Measurements from ENCODE around the gene PARD3.

PARD3 gene

DNA sequence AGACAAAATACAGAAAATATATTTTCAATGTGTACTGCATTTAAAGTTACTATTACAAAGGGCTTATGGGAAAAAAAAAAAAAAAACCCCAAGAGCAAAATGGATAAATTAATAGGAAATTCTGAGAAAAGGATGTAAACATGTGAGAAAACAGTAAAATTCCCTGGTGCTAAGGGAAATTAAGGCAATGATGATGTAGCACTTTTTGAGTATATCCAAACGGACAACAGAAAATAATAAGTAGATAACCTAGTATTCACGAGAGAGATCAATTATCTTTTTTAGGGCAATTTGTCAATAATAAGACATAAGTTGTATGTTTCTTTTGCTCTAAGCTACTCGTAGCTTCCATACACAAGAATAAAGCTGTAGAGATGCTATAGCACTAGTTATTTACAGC is 80.2 kb downstream of the PARD3 start:
- ChIA-PET POLR2A (no interaction called here), CTCF (interaction anchor here (1.5 kb wide), 1 partner anchor 10 kb away, joined by 4 read pairs; no protein-coding TSS in a partner anchor)
- TF ChIP-seq, protein P1, sequence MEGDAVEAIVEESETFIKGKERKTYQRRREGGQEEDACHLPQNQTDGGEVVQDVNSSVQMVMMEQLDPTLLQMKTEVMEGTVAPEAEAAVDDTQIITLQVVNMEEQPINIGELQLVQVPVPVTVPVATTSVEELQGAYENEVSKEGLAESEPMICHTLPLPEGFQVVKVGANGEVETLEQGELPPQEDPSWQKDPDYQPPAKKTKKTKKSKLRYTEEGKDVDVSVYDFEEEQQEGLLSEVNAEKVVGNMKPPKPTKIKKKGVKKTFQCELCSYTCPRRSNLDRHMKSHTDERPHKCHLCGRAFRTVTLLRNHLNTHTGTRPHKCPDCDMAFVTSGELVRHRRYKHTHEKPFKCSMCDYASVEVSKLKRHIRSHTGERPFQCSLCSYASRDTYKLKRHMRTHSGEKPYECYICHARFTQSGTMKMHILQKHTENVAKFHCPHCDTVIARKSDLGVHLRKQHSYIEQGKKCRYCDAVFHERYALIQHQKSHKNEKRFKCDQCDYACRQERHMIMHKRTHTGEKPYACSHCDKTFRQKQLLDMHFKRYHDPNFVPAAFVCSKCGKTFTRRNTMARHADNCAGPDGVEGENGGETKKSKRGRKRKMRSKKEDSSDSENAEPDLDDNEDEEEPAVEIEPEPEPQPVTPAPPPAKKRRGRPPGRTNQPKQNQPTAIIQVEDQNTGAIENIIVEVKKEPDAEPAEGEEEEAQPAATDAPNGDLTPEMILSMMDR (IDR thresholded peaks at IDR 0.05; ENCODE audit: insufficient read depth, low read length, missing control alignments): no peak
- no peak overlapping the region for H3K4me3 ChIP-seq (ENCODE audit: low read depth, low read length)
- DNase-seq (ENCODE audit: low read depth, low spot score): no peak

DNA sequence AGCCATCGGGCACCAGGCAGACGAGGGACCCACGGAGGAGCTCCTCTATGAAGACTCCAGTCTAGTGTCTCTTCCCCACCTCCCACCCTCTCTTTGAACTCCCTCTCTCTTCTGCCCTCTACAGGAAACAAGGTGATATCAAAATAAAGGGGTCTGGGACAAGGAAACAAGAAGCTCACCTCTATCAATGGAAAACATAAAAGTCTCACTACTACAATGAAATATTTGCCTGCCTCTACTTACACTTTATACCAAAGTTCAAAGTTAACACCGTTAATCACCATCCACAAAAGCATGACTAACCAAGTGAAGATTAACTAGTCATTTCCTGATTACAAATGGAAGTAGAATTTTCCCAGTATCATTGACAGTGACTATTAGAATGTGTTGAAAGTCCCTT is 82.2 kb downstream of the PARD3 start:
- ChIA-PET CTCF (interaction anchor here (0.6 to 4.6 kb wide), 7 partner anchors 10 to 1588 kb away, joined by 3 to 48 read pairs (median 3); no protein-coding TSS in a partner anchor), POLR2A (no interaction called here)
- TF ChIP-seq, protein P1 (IDR thresholded peaks at IDR 0.05; ENCODE audit: insufficient read depth, low read length, missing control alignments): no peak
- no peak overlapping the region for H3K4me3 ChIP-seq (ENCODE audit: low read depth, low read length)
- no peak for DNase-seq (ENCODE audit: low read depth, low spot score)

DNA sequence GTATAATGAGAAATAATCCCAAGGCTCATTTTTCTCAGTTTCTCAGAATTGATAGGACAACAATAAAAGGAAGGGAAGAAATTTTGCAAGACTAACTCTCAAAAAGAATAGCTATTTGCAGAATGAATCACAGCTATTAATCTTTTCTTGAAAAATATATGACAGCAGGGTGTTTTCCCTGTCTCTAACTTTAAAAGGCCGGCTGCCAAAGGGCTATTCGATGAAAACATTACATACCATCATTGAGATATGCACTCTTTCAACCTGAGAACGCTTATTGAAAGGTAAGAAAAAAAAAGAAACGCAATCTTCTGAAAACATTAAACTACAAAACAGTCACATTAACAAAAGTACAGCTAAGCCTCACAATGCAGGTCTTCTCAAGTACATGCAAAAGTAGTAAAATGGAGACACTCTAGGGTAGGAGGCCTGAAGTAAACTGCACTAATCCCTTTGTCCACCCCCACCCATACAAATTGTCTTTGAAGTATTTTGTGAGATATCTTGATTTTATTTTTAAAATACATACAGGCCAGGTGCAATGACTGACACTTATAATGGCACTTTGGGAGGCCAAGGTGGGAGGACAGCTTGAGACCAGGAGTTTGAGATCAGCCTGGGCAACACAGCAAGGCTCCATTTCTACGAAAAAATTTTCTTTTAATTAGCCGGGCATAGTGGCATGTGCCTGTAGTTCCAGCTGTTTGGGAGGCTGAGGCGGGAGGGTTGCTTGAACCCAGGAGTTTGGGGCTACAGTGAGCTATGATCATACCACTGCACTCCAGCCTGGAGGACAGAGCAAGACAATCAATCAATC is 83.0 kb downstream of the PARD3 start:
- CTCF ChIA-PET: interaction anchor here (1.0 to 4.6 kb wide), 5 partner anchors 8 to 294 kb away, joined by 3 to 48 read pairs (median 3); no protein-coding TSS in a partner anchor
- TF ChIP-seq, protein P1 (IDR thresholded peaks at IDR 0.05; ENCODE audit: insufficient read depth, low read length, missing control alignments): no peak
- POLR2A ChIA-PET: no interaction called here
- H3K4me3 ChIP-seq (ENCODE audit: low read depth, low read length): no peak overlapping the region
- no peak for DNase-seq (ENCODE audit: low read depth, low spot score)

DNA sequence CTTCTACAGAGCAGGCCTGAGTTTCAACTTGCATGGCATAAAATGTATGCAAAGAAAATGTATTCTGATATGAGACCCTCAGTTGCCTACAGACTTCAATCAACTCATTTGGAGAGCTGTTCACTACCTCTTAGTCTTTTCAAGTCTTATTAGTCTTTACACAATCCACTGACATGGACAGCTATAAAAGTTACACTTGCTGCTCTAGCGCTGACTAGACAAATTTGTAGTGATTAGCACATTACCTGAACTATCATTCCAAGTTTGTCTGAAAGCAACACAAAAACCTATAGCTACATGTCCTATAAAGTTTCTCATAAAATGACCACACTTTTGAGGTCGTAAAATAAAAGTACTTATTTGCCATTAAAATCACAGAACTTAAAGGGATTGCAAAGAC is 83.9 kb downstream of the PARD3 start:
- ChIA-PET CTCF (interaction anchor here (1.2 to 4.6 kb wide), 3 partner anchors 8 to 295 kb away, joined by 3 to 48 read pairs (median 4); no protein-coding TSS in a partner anchor), POLR2A (interaction anchor here (1.1 kb wide), 1 partner anchor 10 kb away, joined by 3 read pairs; no protein-coding TSS in a partner anchor)
- no peak overlapping the region for H3K4me3 ChIP-seq (ENCODE audit: low read depth, low read length)
- DNase-seq (ENCODE audit: low read depth, low spot score): no peak
- TF ChIP-seq, protein P1 (IDR thresholded peaks at IDR 0.05; ENCODE audit: insufficient read depth, low read length, missing control alignments): no peak

DNA sequence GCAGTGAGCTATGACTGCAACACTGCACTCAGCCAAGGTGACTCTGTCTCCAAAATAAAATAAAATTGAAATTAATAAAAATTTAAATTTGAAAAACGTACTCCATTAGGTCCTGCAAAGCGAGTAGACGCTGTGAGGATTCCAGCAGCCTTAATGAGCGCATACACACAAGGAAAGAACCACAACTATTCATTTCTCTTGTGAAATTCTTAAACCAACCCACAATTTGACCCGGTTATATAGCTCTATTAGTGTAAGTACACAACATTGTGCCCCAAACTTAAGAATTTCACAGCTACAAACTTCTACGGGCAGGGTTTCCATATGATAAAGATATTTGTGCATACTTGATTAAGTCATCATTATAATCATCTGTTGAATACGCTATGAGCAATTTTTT is 84.4 kb downstream of the PARD3 start:
- ChIA-PET POLR2A (interaction anchor here (1.1 kb wide), 1 partner anchor 9 kb away, joined by 3 read pairs; no protein-coding TSS in a partner anchor), CTCF (interaction anchor here (1.4 to 4.6 kb wide), 2 partner anchors 8 to 9 kb away, joined by 3 to 48 read pairs; no protein-coding TSS in a partner anchor)

DNA sequence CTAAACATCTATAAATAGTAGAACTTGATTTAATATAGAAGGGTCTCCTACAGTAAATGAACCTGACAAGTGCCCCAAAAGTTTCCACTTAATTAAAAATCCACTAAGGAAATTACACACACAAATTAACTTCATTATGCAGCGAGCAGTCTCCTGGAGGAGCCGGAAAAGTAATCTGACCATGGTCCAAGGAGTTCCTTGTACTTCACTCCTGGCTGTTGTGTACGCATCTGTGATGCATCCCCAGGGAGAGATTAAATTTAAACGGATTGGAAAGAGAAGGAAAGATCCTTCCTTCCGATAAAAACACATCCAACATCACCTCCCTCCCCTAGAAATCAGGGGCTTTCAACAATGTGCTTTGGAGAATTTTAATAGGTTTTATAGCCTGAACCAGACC is 85.5 kb downstream of the PARD3 start:
- H3K4me3 ChIP-seq (ENCODE audit: low read depth, low read length): no peak overlapping the region
- TF ChIP-seq, protein P1 (IDR thresholded peaks at IDR 0.05; ENCODE audit: insufficient read depth, low read length, missing control alignments): no peak
- CTCF ChIA-PET: interaction anchor here (4.6 kb wide), 1 partner anchor 6 kb away, joined by 48 read pairs; no protein-coding TSS in a partner anchor
- DNase-seq (ENCODE audit: low read depth, low spot score): no peak
- POLR2A ChIA-PET: no interaction called here

More for the DNA sequence above, 84.4 kb downstream of the PARD3 start:
- no peak overlapping the region for H3K4me3 ChIP-seq (ENCODE audit: low read depth, low read length)
- TF ChIP-seq, protein P1 (IDR thresholded peaks at IDR 0.05; ENCODE audit: insufficient read depth, low read length, missing control alignments): no peak
- no peak for DNase-seq (ENCODE audit: low read depth, low spot score)

Data from AG04449 (cell line).